Natural killer cell (primary cell): Measurements from ENCODE around the gene HDAC4. TPM values are rescaled to one million over a fixed set of nuclear protein-coding genes. Genes with fewer than 3 reads are reported as not detected.
A peak's percentile ranks its signal among the peaks of the same experiment; 100 is the strongest.

Experiments
- ATAC-seq, 3 donors: fragments of 150-1000 bp in 2 of 3; fragments of 200-7000 bp in 1 of 3; cut with Tn5 transposase; 1 replicate in 1 of 3; 2 replicates in 2 of 3; pipeline ENCODE4 v1.10.0; 2021; ENCODE audit warnings: mild to moderate bottlenecking in 2 of 3, moderate library complexity in 2 of 3
- DNase-seq, 2 donors: peaks; one replicate each; pipeline versions ENCODE4 v3.0.0 to v3.0.0-alpha.2; 2013 to 2021; ENCODE audit warnings: mixed read lengths in 1 of 2
- H3K27ac ChIP-seq: one replicate; pipeline ENCODE4 v1.5.1; 2013; ENCODE audit warnings: mild to moderate bottlenecking, low read length
- H3K27me3 ChIP-seq: one replicate; pipeline ENCODE4 v1.6.1; 2013; ENCODE audit warnings: low read length; ENCODE audit not compliant: control insufficient read depth, insufficient read depth
- H3K36me3 ChIP-seq: one replicate; pipeline ENCODE4 v1.6.1; 2013; ENCODE audit warnings: low read length; ENCODE audit not compliant: control insufficient read depth, insufficient read depth
- H3K4me1 ChIP-seq: one replicate; pipeline ENCODE4 v1.6.1; 2013; ENCODE audit warnings: low read length; ENCODE audit not compliant: control insufficient read depth, insufficient read depth
- H3K4me3 ChIP-seq: one replicate; pipeline ENCODE4 v1.5.1; 2013; ENCODE audit warnings: low read length
- H3K9me3 ChIP-seq: one replicate; pipeline ENCODE4 v1.6.1; 2013; ENCODE audit warnings: low read length; ENCODE audit not compliant: control insufficient read depth, insufficient read depth
- H3K27ac Mint-ChIP-seq, 2 donors: one replicate each; pipeline ENCODE4 v1.8.0; 2022; ENCODE audit warnings: mild to moderate bottlenecking in 2 of 2, mixed read lengths in 2 of 2, moderate library complexity in 1 of 2
- H3K27me3 Mint-ChIP-seq, 2 donors: one replicate each; pipeline ENCODE4 v1.8.0; 2022; ENCODE audit warnings: low read depth in 2 of 2, mixed read lengths in 2 of 2
- H3K36me3 Mint-ChIP-seq: one replicate; pipeline ENCODE4 v1.8.0; 2022; ENCODE audit warnings: mixed read lengths
- H3K4me1 Mint-ChIP-seq, 2 donors: one replicate each; pipeline ENCODE4 v1.8.0; 2022; ENCODE audit warnings: mixed read lengths in 2 of 2
- H3K4me3 Mint-ChIP-seq: one replicate; pipeline ENCODE4 v1.8.0; 2022; ENCODE audit warnings: mild to moderate bottlenecking, moderate library complexity, mixed read lengths
- H3K9me3 Mint-ChIP-seq, 2 donors: one replicate each; pipeline ENCODE4 v1.8.0; 2022; ENCODE audit warnings: mixed read lengths in 2 of 2
- WGBS: methylation state at CpG from one replicate; pipeline ENCODE4 v1.1.7; 2013; ENCODE audit warnings: missing lambda C conversion rate; ENCODE audit not compliant: insufficient coverage; 5-methylcytosine and 5-hydroxymethylcytosine counted together
- intact Hi-C: fragments of 100-400 bp; cut with micrococcal nuclease; formaldehyde crosslinking; loops from one replicate; pipeline ENCODE4 v1.14.2; 2022
- total RNA-seq, 4 donors: library from RNA; stranded (reverse); fragments of 120-200 nt in 1 of 4; gene quantifications; one replicate each; pipeline versions ENCODE4 v1.2.3 to v1.2.4, GENCODE V29; 2013 to 2022
- TF ChIP-seq, protein P1 (sequence below): fragments of 200-600 bp; IDR thresholded peaks from one replicate; pipeline ENCODE4 v1.8.0; 2022; ENCODE audit warnings: antibody characterized with exemption

The HDAC4 gene
- total RNA-seq, 3 donors from 2014 or later (not counting 1 experiment from before 2014, with no cell fraction given) = 74.9 to 105 (median 100) TPM

DNA sequence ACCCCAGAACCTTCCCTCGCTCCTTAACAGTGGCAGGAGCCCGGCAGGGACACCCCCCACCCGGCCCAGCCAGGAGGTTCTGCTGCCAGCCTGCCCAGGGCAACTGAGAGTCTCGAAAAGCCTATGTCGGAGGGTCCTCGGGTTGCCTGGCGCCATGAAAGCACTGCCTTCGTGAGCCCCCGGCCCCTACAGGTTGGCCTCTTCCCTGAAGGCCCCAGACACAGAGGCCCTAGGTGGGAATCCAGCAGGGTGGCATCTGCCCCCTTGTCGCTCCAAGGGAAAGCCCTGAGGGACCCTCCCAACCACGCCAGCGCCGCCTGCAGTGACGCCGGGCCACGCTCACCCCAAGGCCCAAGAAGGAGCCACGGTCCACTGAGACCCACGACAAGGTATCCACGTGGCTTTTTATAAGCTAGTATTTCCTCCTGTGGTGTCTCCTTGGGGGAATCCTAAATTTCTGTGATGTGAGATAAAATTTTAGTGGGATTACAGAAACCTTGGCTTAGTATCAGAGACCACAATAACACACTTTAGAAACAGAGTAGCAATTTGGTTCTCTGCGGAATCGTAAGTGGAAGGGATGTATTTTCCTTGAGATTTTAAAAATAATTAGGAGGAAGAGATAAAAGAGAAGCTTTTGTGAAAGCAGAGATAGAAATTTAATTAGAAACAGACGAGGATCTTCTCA is 138.9 kb downstream of the HDAC4 start:
- DNase-seq (no peak), ATAC-seq (no peak)
- H3K36me3 Mint-ChIP-seq = peaks cover 8% of the 10 kb centered on the region
- H3K27ac Mint-ChIP-seq = no peak overlapping the region
- intact Hi-C loops = loop anchor here (10.0 kb wide), 1 partner anchor 363 kb away; no protein-coding TSS in a partner anchor
- TF ChIP-seq, protein P1, sequence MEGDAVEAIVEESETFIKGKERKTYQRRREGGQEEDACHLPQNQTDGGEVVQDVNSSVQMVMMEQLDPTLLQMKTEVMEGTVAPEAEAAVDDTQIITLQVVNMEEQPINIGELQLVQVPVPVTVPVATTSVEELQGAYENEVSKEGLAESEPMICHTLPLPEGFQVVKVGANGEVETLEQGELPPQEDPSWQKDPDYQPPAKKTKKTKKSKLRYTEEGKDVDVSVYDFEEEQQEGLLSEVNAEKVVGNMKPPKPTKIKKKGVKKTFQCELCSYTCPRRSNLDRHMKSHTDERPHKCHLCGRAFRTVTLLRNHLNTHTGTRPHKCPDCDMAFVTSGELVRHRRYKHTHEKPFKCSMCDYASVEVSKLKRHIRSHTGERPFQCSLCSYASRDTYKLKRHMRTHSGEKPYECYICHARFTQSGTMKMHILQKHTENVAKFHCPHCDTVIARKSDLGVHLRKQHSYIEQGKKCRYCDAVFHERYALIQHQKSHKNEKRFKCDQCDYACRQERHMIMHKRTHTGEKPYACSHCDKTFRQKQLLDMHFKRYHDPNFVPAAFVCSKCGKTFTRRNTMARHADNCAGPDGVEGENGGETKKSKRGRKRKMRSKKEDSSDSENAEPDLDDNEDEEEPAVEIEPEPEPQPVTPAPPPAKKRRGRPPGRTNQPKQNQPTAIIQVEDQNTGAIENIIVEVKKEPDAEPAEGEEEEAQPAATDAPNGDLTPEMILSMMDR = no peak
- 97% methylated on average over 22 of the region's 22 CpGs for WGBS
- H3K4me1 Mint-ChIP-seq = peaks cover 80 to 91% of the 10 kb centered on the region in 2 donors
- no peak overlapping the region for H3K4me3 ChIP-seq
- H3K27ac ChIP-seq = no peak overlapping the region
- H3K4me3 Mint-ChIP-seq = peak overlapping the region; percentile 53
- peaks cover 0 to 4% of the 10 kb centered on the region in 2 donors for H3K9me3 Mint-ChIP-seq
- H3K27me3 ChIP-seq = no peaks in the 10 kb centered on the region
- H3K9me3 ChIP-seq = peaks cover 4% of the 10 kb centered on the region
- peaks cover 81% of the 10 kb centered on the region for H3K4me1 ChIP-seq
- no peaks in the 10 kb centered on the region for H3K36me3 ChIP-seq
- H3K27me3 Mint-ChIP-seq = no peaks in the 10 kb centered on the region

DNA sequence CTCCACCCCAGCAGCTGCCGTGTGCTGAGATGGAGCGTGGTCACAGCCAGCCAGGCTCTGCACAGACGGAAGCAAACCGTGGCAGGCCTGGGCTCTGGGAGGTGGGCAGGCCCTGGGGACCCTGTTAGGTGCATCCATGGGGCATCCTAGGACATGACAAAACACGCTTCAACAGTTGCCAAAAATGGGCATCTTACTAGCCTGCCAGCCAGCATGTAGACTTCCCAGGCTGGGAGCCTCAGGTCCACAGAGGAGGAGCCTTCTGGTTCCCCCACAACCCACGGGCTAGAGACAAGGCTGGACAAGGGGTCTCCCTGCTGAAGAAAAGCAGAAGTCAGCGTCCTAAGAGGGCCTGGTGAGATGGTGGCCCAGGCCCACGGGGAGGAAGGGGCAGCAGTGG is 139.5 kb downstream of the HDAC4 start:
- Mint-ChIP-seq H3K36me3 (peaks cover 8% of the 10 kb centered on the region), H3K4me3 (no peak overlapping the region), H3K9me3 (peaks cover 0 to 4% of the 10 kb centered on the region in 2 donors), H3K4me1 (peaks cover 74 to 86% of the 10 kb centered on the region in 2 donors), H3K27me3 (no peaks in the 10 kb centered on the region), H3K27ac (no peak overlapping the region)
- H3K27ac ChIP-seq = no peak overlapping the region
- peaks cover 75% of the 10 kb centered on the region for H3K4me1 ChIP-seq
- H3K4me3 ChIP-seq = no peak overlapping the region
- DNase-seq (no peak), ATAC-seq (no peak)
- intact Hi-C loops = loop anchor here (10.0 kb wide), 1 partner anchor 363 kb away; no protein-coding TSS in a partner anchor
- WGBS = 94% methylated on average over 8 of the region's 8 CpGs
- TF ChIP-seq, protein P1 = no peak
- no peaks in the 10 kb centered on the region for H3K36me3 ChIP-seq
- peaks cover 4% of the 10 kb centered on the region for H3K9me3 ChIP-seq
- H3K27me3 ChIP-seq = no peaks in the 10 kb centered on the region

DNA sequence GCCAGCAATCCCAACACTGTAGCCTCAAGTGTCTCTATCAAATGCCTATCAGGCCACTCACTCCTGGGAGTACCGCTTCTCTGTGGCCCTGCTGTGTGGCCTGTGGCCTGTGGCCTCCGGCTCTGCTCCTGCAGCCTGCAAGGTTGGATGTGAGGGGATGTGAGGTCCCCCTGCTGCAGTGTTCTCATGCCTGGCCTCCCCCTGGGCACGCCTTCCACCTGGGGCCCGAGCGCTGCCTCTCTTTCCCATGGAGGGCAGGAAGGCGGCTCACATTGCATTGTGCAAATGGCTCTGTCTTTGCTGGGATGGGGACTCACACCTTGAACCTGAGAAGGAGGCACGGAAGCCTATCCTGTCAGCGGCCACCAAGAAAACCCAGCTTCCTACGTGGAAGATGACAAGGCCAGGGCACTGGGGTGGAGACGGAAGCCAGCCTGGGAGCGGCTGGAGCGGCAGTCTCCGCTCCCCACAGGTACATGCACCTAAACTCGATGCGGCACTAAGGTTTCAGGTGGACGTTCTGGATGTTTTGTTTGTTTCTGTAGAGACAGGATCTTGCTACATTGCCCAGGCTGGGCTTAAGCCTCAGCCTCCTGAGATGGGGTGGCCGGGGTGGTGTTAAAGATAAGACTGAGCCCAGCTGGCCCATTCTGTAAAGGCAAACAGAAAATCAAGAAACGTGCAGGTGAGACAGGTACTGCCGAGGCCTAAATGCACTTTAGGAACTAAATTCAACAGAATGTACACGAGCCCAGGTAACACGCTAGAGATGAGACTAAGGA is 140.1 kb downstream of the HDAC4 start:
- H3K9me3 ChIP-seq = peaks cover 4% of the 10 kb centered on the region
- H3K4me3 ChIP-seq = no peak overlapping the region
- ATAC-seq (no peak), DNase-seq (no peak)
- WGBS = 96% methylated on average over 21 of the region's 21 CpGs
- H3K4me1 Mint-ChIP-seq = peaks cover 71 to 81% of the 10 kb centered on the region in 2 donors
- intact Hi-C loops = loop anchor here (10.0 kb wide), 1 partner anchor 364 kb away; no protein-coding TSS in a partner anchor
- peak overlapping the region; percentile 88 for H3K4me3 Mint-ChIP-seq
- peak overlapping the region; percentile 87 for H3K27ac Mint-ChIP-seq
- no peaks in the 10 kb centered on the region for H3K36me3 ChIP-seq
- peaks cover 0 to 4% of the 10 kb centered on the region in 2 donors for H3K9me3 Mint-ChIP-seq
- TF ChIP-seq, protein P1 = no peak
- H3K4me1 ChIP-seq = peaks cover 69% of the 10 kb centered on the region
- no peaks in the 10 kb centered on the region for H3K27me3 ChIP-seq
- H3K27me3 Mint-ChIP-seq = no peaks in the 10 kb centered on the region
- H3K36me3 Mint-ChIP-seq = peaks cover 8% of the 10 kb centered on the region
- no peak overlapping the region for H3K27ac ChIP-seq
